Putamen (tissue), 1 donor: ENCODE results near the gene GATAD2A.

Experiments used
- DNase-seq: peaks from one replicate; pipeline ENCODE4 v3.0.0-alpha.2; 2016; ENCODE audit warnings: low spot score

The GATAD2A gene

DNA sequence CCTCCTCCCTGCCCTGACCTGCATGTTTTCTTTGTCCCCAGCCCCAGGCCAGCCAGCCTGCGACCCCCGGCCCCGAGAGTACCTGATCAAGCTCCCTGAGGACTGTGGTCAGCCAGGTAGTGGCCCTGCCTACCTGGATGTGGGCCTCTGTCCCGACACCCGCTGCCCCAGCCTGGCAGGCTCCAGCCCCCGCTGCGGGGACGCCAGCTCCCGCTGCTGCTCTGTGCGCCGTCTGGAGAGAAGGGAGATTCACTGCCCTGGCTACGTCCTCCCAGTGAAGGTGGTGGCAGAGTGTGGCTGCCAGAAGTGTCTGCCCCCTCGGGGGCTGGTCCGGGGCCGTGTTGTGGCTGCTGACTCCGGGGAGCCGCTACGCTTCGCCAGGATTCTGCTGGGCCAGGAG, 138.2 kb downstream of the GATAD2A start:
- DNase-seq, result no peak

- DNase-seq, result no peak
These were observed 138.9 kb downstream of the GATAD2A start for GRCh38 chr19:19544257-19544953.

DNA sequence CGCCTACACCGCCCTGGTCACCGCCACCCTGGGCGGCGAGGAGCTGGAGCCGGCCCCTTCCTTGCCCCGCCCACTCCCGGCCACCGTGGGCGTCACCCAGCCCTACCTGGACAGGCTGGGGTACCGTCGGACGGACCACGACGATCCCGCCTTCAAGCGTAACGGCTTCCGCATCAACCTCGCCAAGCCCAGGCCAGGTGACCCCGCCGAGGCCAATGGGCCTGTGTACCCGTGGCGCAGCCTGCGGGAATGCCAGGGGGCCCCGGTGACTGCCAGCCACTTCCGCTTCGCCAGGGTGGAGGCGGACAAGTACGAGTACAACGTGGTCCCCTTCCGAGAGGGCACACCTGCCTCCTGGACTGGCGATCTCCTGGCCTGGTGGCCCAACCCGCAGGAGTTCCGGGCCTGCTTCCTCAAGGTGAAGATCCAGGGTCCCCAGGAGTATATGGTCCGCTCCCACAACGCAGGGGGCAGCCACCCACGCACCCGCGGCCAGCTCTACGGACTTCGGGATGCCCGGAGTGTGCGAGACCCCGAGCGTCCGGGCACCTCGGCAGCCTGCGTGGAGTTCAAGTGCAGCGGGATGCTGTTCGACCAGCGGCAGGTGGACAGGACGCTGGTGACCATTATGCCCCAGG, 139.6 kb downstream of the GATAD2A start:
- no peak for DNase-seq

GRCh38 chr19:19545707-19546106, 140.2 kb downstream of the GATAD2A start:
- DNase-seq, result no peak

GRCh38 chr19:19546751-19547162, 141.3 kb downstream of the GATAD2A start:
- no peak for DNase-seq

GRCh38 chr19:19547674-19548336, 142.3 kb downstream of the GATAD2A start:
- no peak for DNase-seq

DNA sequence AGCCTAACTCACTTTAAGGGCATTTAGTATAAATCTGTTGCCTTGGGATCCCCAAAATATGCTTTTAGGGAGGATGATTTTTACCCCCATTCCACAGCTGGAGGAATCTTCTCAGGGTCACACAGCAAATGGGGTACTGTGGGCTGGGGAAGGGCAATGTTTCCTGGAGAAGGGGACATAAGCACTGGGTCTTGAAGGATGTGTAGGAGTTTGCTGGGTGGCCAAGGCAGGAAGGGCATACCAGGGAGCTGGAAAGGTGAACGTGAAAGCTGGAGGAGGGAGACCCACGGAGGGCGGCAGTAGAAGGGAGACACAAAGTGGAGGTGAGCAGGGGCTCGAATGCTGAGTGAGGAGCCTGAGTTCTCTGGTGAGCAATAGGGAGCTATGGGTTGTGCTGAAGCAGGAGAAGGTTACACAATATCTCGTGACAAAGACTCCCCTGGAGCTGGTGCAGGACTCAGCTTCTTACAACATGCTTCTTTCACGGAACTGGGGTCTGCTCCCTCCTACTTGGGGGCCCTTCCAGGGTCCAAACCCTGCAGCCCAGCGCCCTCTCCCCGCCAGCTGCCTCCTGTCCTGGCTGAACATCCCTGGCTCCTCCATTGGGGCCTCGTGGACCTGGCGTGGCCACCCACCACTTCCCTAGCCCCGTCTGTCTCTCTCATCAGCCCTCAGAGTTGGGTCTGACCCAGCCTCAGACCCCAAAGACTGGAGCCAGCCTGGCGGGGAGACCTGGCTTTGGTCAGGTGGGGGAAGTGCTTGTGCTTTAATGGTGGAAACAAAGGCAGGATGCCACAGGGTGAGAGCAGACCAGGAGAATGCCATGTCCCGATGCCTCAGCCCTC, 143.7 kb downstream of the GATAD2A start:
- DNase-seq, result no peak

DNA sequence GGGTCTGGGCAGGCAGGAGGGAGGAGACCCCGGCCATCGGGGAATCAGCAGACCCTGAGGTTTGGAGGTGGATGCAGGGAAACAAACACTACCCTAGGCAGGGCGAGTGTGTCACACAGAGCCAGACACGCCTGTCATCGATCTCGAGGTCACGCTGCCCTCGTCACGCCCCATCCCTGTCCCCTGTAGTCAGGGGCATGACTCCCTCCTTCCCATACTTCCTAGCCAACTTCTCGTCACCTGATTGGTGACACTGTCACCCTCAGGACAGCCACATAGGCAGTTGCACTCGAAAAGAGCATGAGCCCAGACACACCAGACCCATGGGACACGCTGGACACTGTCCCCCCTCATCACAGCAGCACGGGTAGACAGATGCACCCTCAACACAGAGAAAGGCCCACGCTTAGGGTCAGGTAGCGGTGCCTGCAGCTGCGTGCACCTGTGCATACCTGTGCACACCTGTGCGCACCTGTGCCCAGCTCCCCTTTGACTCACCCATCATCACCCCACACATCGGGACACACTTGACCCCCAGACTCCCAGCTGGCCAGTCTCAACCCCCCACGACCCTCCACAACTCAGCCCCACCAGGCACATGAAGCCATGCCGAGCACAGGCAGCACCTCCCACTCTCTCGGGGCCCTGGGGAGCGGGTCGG, 144.5 kb downstream of the GATAD2A start:
- no peak for DNase-seq

DNA sequence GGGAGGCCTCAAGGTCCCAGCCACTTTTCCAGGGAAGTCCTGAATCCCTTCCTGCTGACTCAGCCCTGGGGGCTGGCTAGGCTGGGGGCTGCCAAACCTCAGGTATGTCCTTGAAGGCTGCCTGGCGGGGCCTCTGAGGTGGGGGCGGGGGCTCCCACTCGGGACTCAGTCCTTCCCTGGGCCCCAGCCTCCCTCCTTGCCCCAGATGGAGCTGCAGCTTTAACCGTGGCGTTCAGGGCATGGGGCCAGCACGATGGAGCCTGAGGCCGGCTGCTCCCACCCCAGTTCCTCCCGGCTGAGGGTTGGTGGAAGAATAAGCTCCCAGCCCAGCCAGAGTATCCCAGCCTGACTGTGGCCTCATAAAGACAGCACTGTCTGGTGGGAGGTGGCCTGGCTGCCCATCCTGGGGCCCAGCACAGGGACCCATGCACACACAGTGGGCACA, 145.0 kb downstream of the GATAD2A start:
- DNase-seq, result no peak

DNA sequence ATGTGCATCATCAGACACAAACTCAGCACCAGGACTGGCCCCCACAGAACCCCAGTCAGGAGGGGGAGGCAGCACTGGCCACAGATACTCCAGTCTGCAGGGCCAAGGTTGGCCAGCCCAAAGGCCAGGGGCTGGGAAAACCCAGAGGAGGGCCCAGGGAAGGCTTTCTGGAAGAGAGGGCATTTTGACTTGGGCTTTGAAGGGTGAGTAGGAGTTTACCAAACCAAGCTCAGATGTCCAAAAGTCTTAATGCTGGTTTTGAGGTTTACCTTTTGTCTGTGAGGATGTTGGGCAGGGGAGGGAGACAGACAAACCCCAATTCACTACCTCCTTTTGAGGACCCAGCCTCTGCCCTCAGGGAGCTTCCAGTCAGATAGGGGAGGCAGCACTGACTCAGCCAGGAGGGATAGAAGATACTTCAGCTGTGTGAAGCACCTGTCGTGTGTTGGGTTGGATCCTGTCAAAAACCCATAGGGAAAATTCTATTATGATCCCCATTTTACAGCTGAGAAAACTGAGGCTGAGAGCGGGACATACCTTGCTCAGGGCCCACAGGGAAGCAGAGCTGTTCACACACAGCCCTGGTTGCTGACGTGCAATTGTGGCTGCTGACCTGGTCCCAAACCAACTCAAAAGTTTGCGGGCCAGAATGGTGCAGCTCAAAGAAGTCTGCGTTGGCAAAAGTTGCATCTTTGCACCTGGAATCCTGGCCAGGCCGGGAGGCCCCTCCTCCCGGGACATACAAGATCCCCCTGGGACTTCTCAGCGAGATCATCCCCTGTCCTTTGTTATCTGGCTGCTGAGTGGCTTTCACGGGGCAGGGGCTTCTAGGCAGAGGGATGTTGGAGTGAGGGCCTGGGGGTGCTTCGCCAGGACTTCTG, 145.7 kb downstream of the GATAD2A start:
- DNase-seq, result no peak

GRCh38 chr19:19551853-19552192, 146.3 kb downstream of the GATAD2A start:
- DNase-seq, result no peak

DNA sequence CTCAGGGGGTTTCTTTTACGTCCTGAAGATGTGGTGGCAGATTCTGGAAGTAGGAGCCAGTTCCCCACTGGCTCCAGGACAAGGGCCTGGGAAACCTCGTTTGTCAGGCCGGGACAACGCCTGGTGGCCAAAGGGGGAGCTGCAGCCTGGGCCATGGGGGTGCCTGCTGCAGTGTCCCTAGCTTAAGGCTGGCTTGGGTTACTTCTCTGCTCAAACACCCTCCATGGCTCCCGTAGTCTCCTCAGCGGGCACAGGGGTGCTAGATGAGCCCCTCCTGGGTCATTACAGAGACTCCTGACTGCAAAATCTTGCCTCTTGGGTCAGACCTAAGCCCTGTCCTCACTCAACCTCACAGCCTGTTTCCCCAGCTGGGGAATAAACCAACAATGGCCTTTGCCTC, 147.3 kb downstream of the GATAD2A start:
- DNase-seq, result no peak

DNA sequence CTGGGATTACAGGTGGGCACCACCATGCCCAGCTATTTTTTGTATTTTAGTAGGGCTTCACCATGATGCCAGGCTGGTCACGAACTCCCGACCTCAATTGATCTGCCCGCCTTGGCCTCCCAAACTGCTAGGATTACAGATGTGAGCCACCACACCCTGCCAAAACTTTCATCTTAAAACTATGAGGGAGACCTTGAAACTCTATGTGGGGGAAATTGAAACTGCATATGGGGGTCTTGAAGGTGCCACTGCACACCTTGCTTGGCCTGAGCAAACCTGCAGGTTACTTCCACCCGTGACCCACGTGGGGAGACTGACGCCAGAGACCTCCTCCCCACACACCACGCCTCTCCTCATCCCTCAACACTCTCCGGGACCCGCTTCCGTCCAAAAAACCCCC, 148.2 kb downstream of the GATAD2A start:
- DNase-seq, result no peak

- DNase-seq, result no peak
These were observed 148.9 kb downstream of the GATAD2A start for GRCh38 chr19:19554074-19555023.

DNA sequence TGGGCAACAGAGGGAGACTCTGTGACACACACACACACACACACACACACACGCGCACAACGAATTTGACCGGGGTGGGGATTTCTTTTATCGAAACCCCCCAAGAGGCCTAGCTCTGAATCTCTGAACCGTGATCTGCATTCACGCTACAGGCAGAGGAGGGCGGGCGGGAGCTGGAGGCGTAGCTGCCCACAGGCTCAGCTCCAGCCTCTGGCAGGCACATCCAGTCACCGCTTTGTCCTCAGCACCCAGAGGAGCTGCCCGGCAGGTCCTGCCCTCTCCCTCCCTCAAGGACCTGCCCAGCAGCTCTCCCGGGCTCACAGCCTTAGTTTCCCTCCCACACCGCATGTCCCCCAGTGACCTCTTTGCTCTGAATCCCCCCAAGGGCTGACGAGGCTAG, 152.6 kb downstream of the GATAD2A start:
- no peak for DNase-seq
